ENCODE measurements around the gene CEL. TPM values are rescaled to one million over a fixed set of nuclear protein-coding genes. Genes with fewer than 3 reads are reported as not detected.

CEL gene
- total RNA-seq, 6 donors from 2014 or later = 0.15 to 9.4 (median 1.1) TPM; not detected in 1

DNA sequence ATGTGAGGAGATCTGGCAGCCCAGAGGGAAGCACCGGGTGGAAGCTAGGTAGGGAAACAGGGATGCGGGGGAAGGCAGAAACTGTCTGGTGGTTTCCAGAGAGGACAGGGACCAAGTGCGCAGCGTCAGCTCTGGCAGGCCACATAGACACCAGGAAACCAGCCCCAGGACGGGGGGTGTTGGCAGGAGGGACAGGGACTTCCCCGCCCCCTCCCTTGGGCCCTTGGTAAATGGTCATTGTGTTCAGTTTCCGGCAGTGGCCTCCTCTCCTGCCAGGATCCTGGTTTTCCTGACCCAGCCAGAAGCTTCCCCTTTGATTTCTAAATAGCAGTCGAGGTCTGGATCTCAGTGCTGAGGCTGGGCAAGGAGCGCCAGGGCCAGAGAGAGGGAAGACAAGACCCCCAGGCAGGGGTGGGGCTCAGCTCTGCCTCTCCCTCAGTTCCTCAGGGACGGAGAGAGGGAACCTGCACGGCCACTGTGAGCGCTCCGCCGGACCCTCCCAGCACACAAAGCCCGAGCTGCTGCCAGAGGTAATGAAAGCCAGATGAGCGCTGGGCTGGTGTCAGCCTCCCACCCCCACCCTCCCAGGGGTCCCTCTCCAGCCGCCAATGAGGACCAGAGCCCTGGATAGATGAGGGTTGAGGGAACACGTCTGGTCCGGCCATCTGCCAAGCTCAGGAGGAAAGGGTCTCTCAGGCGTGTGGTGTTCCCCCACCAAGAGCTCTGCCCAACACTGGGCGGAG is 57.5 kb downstream of the CEL start:
- peaks cover 83 to 90% (median 85%) of the 10 kb centered on the region in 4 donors for H3K4me1 ChIP-seq

GRCh38 chr9:133119846-133120500 is 58.2 kb downstream of the CEL start:
- 12 to 59% methylated on average over 4 to 21 of the region's 21 CpGs for WGBS, 2 donors
- Histone ChIP-seq H3K27ac (peak overlapping the region; percentile 92 to 96 (median 94)), H3K27me3 (no peaks in the 10 kb centered on the region), H3K9me3 (no peaks in the 10 kb centered on the region), H3K36me3 (no peaks in the 10 kb centered on the region), H3K4me3 (peak overlapping the region; percentile 39 to 89 (median 86)), H3K4me1 (peaks cover 78 to 90% (median 83%) of the 10 kb centered on the region in 4 donors)
- ATAC-seq (ENCODE audit: low FRiP score in 2 of 2) (no peak), DNase-seq (no peak)
- no peak for TF ChIP-seq CTCF (IDR thresholded peaks at IDR 0.05)

More for the DNA sequence above, 57.5 kb downstream of the CEL start:
- 43 to 56% methylated on average over 15 to 20 of the region's 21 CpGs for WGBS, 2 donors
- Histone ChIP-seq H3K27me3 (no peaks in the 10 kb centered on the region), H3K36me3 (no peaks in the 10 kb centered on the region), H3K4me3 (peak overlapping the region in 3 of 4 donors; percentile 83 to 89 (median 88)), H3K27ac (peak overlapping the region; percentile 92 to 96 (median 94)), H3K9me3 (no peaks in the 10 kb centered on the region)
- peak in 3 of 4 donors; percentile 36 to 61 (median 54) for TF ChIP-seq EP300 (IDR thresholded peaks at IDR 0.05)
- TF ChIP-seq CTCF (IDR thresholded peaks at IDR 0.05) = no peak
- TF ChIP-seq POLR2A (IDR thresholded peaks at IDR 0.05) = peak in 1 of 4 donors; percentile 18
- TF ChIP-seq POLR2AphosphoS5 (IDR thresholded peaks at IDR 0.05) = peak; percentile 70
- DNase-seq (peak in 1 of 2 donors; percentile 60), ATAC-seq (ENCODE audit: low FRiP score in 2 of 2) (peak in 1 of 2 donors; percentile 5)

DNA sequence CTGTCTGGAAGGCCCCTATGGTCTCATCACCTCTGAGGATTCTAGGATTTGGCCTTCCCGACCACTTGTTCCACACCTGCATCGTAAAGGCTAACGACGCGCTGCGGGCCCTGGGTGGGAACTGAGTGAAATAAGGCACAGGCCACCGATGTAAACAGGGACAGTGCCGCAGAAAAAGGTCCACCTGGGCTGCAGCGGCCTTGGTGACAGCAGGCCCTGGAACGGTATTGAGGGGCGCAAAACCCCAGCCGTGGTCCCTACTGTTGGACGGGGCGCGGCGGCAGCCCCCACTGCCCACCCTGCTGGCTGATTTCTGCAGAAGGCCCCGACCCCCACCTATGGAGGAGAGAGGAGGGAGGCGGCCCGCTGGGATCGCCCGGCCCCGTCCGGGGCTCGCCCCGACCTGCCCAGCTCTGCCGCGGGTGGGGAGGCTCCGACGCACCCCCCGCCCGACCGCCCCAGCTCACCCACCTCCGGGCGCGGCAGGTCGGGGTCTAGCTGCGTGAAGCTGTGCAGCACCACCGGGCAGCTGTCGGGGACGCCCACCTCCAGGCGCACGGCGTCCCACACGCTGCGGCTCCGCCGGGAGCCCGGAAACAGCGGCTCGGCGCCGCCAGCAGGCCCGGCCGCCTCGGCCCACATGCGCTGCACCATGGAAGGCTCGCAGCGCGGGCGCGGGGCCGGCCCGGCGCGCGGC is 58.9 kb downstream of the CEL start:
- Histone ChIP-seq H3K27ac (peak overlapping the region; percentile 92 to 96 (median 94)), H3K36me3 (no peaks in the 10 kb centered on the region), H3K4me1 (peaks cover 76 to 88% (median 82%) of the 10 kb centered on the region in 4 donors), H3K4me3 (peak overlapping the region; percentile 83 to 89 (median 86)), H3K27me3 (no peaks in the 10 kb centered on the region), H3K9me3 (no peaks in the 10 kb centered on the region)
- DNase-seq (no peak), ATAC-seq (ENCODE audit: low FRiP score in 2 of 2) (no peak)
- peak in 2 of 4 donors; percentile 37 to 49 for TF ChIP-seq POLR2A (IDR thresholded peaks at IDR 0.05)
- peak in 1 of 6 experiments; percentile 6 for TF ChIP-seq CTCF (IDR thresholded peaks at IDR 0.05)
- TF ChIP-seq EP300 (IDR thresholded peaks at IDR 0.05) = no peak
- WGBS, 2 donors = 0 to 6% methylated on average over 6 to 8 of the region's 66 CpGs

Small RNA genes lying within 50 kb of the gene (small RNA-seq; reads per million reads assigned to genes)
- 0 to 0.07 (median 0) reads per million in 4 donors for gene MIR6877

Other genes with a start within 250 kb of the CEL start
- gene AK8, start 183.7 kb upstream of the CEL start, total RNA-seq = 1 to 10 TPM in 5 of 6 donors, under 1 TPM in 1; 0.44 to 8.4 (median 3.6) TPM
- gene SPACA9, start 183.1 kb upstream of the CEL start, total RNA-seq = 10 to 100 TPM in 2 of 6 donors, 1 to 10 TPM in 4; 4.4 to 27.1 (median 7.1) TPM
- 100 to 1,000 TPM in 1 of 6 donors, 10 to 100 TPM in 5; 34.4 to 185 (median 50.0) TPM for gene TSC1, start 117.4 kb upstream of the CEL start, total RNA-seq
- gene GFI1B, start 83.3 kb upstream of the CEL start, total RNA-seq = 1 to 10 TPM in 5 of 6 donors, under 1 TPM in 1; 0.97 to 3.5 (median 1.9) TPM
- gene GTF3C5, start 31.0 kb upstream of the CEL start, total RNA-seq = 100 to 1,000 TPM in 1 of 6 donors, 10 to 100 TPM in 5; 40.9 to 133 (median 49.7) TPM
- 100 to 1,000 TPM in 3 of 6 donors, 10 to 100 TPM in 3; 57.1 to 117 (median 88.9) TPM for gene RALGDS, start 59.3 kb downstream of the CEL start, total RNA-seq
- gene GBGT1, start 101.9 kb downstream of the CEL start, total RNA-seq = 10 to 100 TPM in 5 of 6 donors, 1 to 10 TPM in 1; 9.1 to 71.2 (median 36.0) TPM
- not detected for gene OBP2B, start 147.3 kb downstream of the CEL start, total RNA-seq
- gene ABO, start 213.2 kb downstream of the CEL start, total RNA-seq = 10 to 100 TPM in 5 of 6 donors, 1 to 10 TPM in 1; 7.6 to 84.9 (median 35.4) TPM